SJSA1 (cell line): Measurements from ENCODE around the gene C6orf120. TPM values are rescaled to one million over a fixed set of nuclear protein-coding genes. Genes with fewer than 3 reads are reported as not detected.
A peak's percentile ranks its signal among the peaks of the same experiment; 100 is the strongest.

Experiments used
- DNase-seq, 2 experiments: peaks; one replicate each; pipeline ENCODE4 v3.0.0-alpha.2; 2015 to 2020; ENCODE audit warnings: low spot score in 2 of 2, low read depth in 1 of 2
- H3K27ac ChIP-seq: fragments of 250-450 bp; sonication (Bioruptor Pico); 2 replicates; pipeline ENCODE4 v1.5.1; 2020; ENCODE audit warnings: mild to moderate bottlenecking, moderate library complexity
- H3K27me3 ChIP-seq: fragments of 250-450 bp; sonication (Bioruptor Pico); replicated peaks from 2 replicates; pipeline ENCODE4 v1.5.1; 2020; ENCODE audit warnings: mild to moderate bottlenecking, moderate library complexity
- H3K36me3 ChIP-seq: fragments of 250-450 bp; sonication (Bioruptor Pico); 2 replicates; pipeline ENCODE4 v1.5.1; 2020; ENCODE audit warnings: mild to moderate bottlenecking
- H3K4me1 ChIP-seq: fragments of 250-450 bp; sonication (Bioruptor Pico); replicated peaks from 2 replicates; pipeline ENCODE4 v1.6.1; 2021; ENCODE audit warnings: mild to moderate bottlenecking
- H3K4me3 ChIP-seq: fragments of 250-450 bp; sonication (Bioruptor Pico); 2 replicates; pipeline ENCODE4 v1.5.1; 2020; ENCODE audit warnings: mild to moderate bottlenecking
- H3K9me3 ChIP-seq: fragments of 250-450 bp; sonication (Bioruptor Pico); replicated peaks from 2 replicates; pipeline ENCODE4 v1.5.1; 2020; ENCODE audit warnings: mild to moderate bottlenecking
- total RNA-seq: library from RNA; depleted of rRNA; stranded (reverse); fragments of >200 nt; shearing (Covaris generic); gene quantifications from 2 replicates; pipeline ENCODE4 v1.2.3, GENCODE V29; 2014; rRNA removed

C6orf120 gene
- total RNA-seq, 1 experiment from 2014 or later, result 34.0 TPM

GRCh38 chr6:169752074-169752623, 50.2 kb downstream of the C6orf120 start:
- no peaks in the 10 kb centered on the region for H3K27me3 ChIP-seq
- H3K27ac ChIP-seq, result peak overlapping the region; percentile 92
- H3K36me3 ChIP-seq, result peaks cover 9% of the 10 kb centered on the region
- H3K9me3 ChIP-seq, result no peaks in the 10 kb centered on the region
- no peak for DNase-seq
- H3K4me3 ChIP-seq, result peak overlapping the region; percentile 87
- peaks cover 6% of the 10 kb centered on the region; the same call in 1 of the 2 replicates for H3K4me1 ChIP-seq

Other genes starting within 250 kb of the C6orf120 start
- 9.6 and 17.1 TPM in 2 replicates for gene WDR27, start 97 bp upstream of the C6orf120 start, total RNA-seq
- 21.1 and 33.4 TPM in 2 replicates for gene PHF10, start 22.4 kb downstream of the C6orf120 start, total RNA-seq
- gene DYNLT2, start 49.4 kb downstream of the C6orf120 start, total RNA-seq, result 0.68 and 1.1 TPM in 2 replicates
- gene ERMARD, start 49.5 kb downstream of the C6orf120 start, total RNA-seq, result 11.3 and 13.4 TPM in 2 replicates